H1 (cell line): ENCODE data around the gene KBTBD12. TPM values are rescaled to one million over a fixed set of nuclear protein-coding genes. Genes with fewer than 3 reads are reported as not detected.
A peak's percentile ranks its signal among the peaks of the same experiment; 100 is the strongest.

ENCODE experiments used
- CTCF ChIA-PET: fragments of 300-600 bp; sonication (Branson Sonifier 250); formaldehyde crosslinking; loops from one replicate; lab custom pipeline; 2021; ENCODE audit not compliant: partially characterized antibody; lab: Charles Lee
- POLR2A ChIA-PET: fragments of 300-600 bp; sonication (Branson Sonifier 250); formaldehyde crosslinking; loops from one replicate; lab custom pipeline; 2021; ENCODE audit warnings: inconsistent platforms; ENCODE audit not compliant: partially characterized antibody; lab: Charles Lee
- DNase-seq, 2 experiments: peaks; one replicate each; pipeline versions ENCODE4 v3.0.0 to v3.0.0-alpha.2; 2010 to 2022; ENCODE audit warnings: low spot score in 2 of 2, low read depth in 1 of 2, mixed read lengths in 1 of 2
- FAIRE-seq: peaks from 2 replicates; lab custom pipeline; 2011; peaks lifted over from hg19 to GRCh38; lab: Jason Lieb, UNC
- H2AFZ ChIP-seq: 2 replicates; pipeline ENCODE4 v1.8.1; 2012; ENCODE audit warnings: low read length, inconsistent platforms
- H2AK5ac ChIP-seq: 2 replicates; pipeline ENCODE4 v1.6.1; 2013; ENCODE audit warnings: low read depth, low read length
- H2BK120ac ChIP-seq: replicated peaks from 2 replicates; pipeline ENCODE3; 2013; ENCODE audit warnings: low read depth, low read length, inconsistent platforms
- H2BK12ac ChIP-seq: 2 replicates; pipeline ENCODE4 v1.6.1; 2013; ENCODE audit warnings: low read depth, low read length
- H2BK15ac ChIP-seq: 2 replicates; pipeline ENCODE4 v1.6.1; 2013; ENCODE audit warnings: low read length
- H2BK20ac ChIP-seq: 2 replicates; pipeline ENCODE4 v1.6.1; 2013; ENCODE audit warnings: low read length
- H2BK5ac ChIP-seq: 2 replicates; pipeline ENCODE4 v1.6.1; 2013; ENCODE audit warnings: low read depth, low read length
- H3K14ac ChIP-seq: 2 replicates; pipeline ENCODE4 v1.6.1; 2013; ENCODE audit warnings: inconsistent platforms; ENCODE audit not compliant: insufficient read length
- H3K18ac ChIP-seq: 2 replicates; pipeline ENCODE4 v1.6.1; 2013; ENCODE audit warnings: low read length; ENCODE audit errors: extremely low read depth
- H3K23ac ChIP-seq: 2 replicates; pipeline ENCODE4 v1.6.1; 2013; ENCODE audit warnings: inconsistent platforms; ENCODE audit not compliant: insufficient read length
- H3K23me2 ChIP-seq: 2 replicates; pipeline ENCODE4 v1.6.1; 2013; ENCODE audit warnings: low read depth, low read length
- H3K27ac ChIP-seq: 2 replicates; pipeline ENCODE4 v1.6.1; 2011; ENCODE audit warnings: low read depth, low read length, inconsistent platforms
- H3K27me3 ChIP-seq, 4 experiments: replicated peaks in 1 of 4; 1 replicate in 1 of 4; 2 replicates in 3 of 4; pipeline versions ENCODE4 v1.6.1 to v1.8.1; 2011 to 2013; ENCODE audit warnings: low read length in 3 of 4, mild to moderate bottlenecking in 3 of 4, inconsistent platforms in 2 of 4, mixed read lengths in 2 of 4, moderate library complexity in 1 of 4; ENCODE audit not compliant: control insufficient read depth in 3 of 4, insufficient read depth in 3 of 4; ENCODE audit errors: extremely low read depth in 1 of 4
- H3K36me3 ChIP-seq, 4 experiments: 2 replicates each; pipeline versions ENCODE4 v1.6.1 to v1.8.1; 2011 to 2013; ENCODE audit warnings: mild to moderate bottlenecking in 4 of 4, low read length in 3 of 4, moderate library complexity in 2 of 4, control low read depth in 1 of 4, inconsistent platforms in 1 of 4; ENCODE audit not compliant: insufficient read depth in 4 of 4, control insufficient read depth in 2 of 4
- H3K4ac ChIP-seq: replicated peaks from 2 replicates; pipeline ENCODE3; 2013; ENCODE audit warnings: low read length, low read depth, mixed read lengths, inconsistent platforms; ENCODE audit not compliant: insufficient read length
- H3K4me1 ChIP-seq, 4 experiments: replicated peaks in 1 of 4; 1 replicate in 1 of 4; 2 replicates in 3 of 4; pipeline versions ENCODE4 v1.6.1 to v1.8.1; 2011 to 2013; ENCODE audit warnings: low read length in 3 of 4, inconsistent platforms in 2 of 4, mixed read lengths in 1 of 4; ENCODE audit not compliant: insufficient read depth in 4 of 4, control insufficient read depth in 3 of 4
- H3K4me2 ChIP-seq, 2 experiments: 2 replicates each; pipeline versions ENCODE4 v1.6.1 to v1.8.1; 2011 to 2013; ENCODE audit warnings: low read depth in 2 of 2, low read length in 2 of 2, control low read depth in 1 of 2, inconsistent platforms in 1 of 2, mild to moderate bottlenecking in 1 of 2; ENCODE audit not compliant: insufficient read depth in 1 of 2
- H3K4me3 ChIP-seq, 4 experiments: fragments of 200-600, 300-600 bp in 1 of 4; sonication (generic), shearing (Covaris generic), sonication (Bioruptor Twin) in 1 of 4; 2 replicates each; pipeline versions ENCODE4 v1.5.1 to v1.8.1; 2011 to 2016; ENCODE audit warnings: low read length in 4 of 4, low read depth in 3 of 4, control low read depth in 2 of 4, inconsistent platforms in 2 of 4, mild to moderate bottlenecking in 2 of 4, mixed read lengths in 1 of 4, moderate library complexity in 1 of 4; ENCODE audit not compliant: insufficient read depth in 2 of 4; ENCODE audit errors: extremely low read depth in 1 of 4
- H3K56ac ChIP-seq: replicated peaks from 2 replicates; pipeline ENCODE3; 2013; ENCODE audit warnings: low read depth, mild to moderate bottlenecking, mixed read lengths, low read length, inconsistent platforms; ENCODE audit not compliant: insufficient read length
- H3K79me1 ChIP-seq: 2 replicates; pipeline ENCODE4 v1.6.1; 2013; ENCODE audit warnings: low read depth, low read length, control low read depth
- H3K79me2 ChIP-seq, 2 experiments: 2 replicates each; pipeline versions ENCODE4 v1.6.1 to v1.8.1; 2012 to 2013; ENCODE audit warnings: low read length in 2 of 2, mild to moderate bottlenecking in 2 of 2, inconsistent platforms in 1 of 2; ENCODE audit not compliant: insufficient read depth in 2 of 2, control insufficient read depth in 1 of 2
- H3K9ac ChIP-seq, 4 experiments: replicated peaks in 1 of 4; 1 replicate in 1 of 4; 2 replicates in 3 of 4; pipeline versions ENCODE4 v1.6.1 to v1.8.1; 2011 to 2013; ENCODE audit warnings: low read depth in 3 of 4, low read length in 3 of 4, control low read depth in 2 of 4, mild to moderate bottlenecking in 2 of 4, moderate library complexity in 2 of 4, inconsistent platforms in 1 of 4; ENCODE audit errors: extremely low read depth in 1 of 4
- H3K9me3 ChIP-seq, 2 experiments: 2 replicates each; pipeline versions ENCODE4 v1.6.1 to v1.8.1; 2012 to 2013; ENCODE audit warnings: mild to moderate bottlenecking in 2 of 2, moderate library complexity in 2 of 2, control low read depth in 1 of 2, inconsistent platforms in 1 of 2, low read depth in 1 of 2, low read length in 1 of 2, mixed read lengths in 1 of 2; ENCODE audit not compliant: insufficient read depth in 2 of 2
- H4K20me1 ChIP-seq, 2 experiments: replicated peaks in 1 of 2; 2 replicates each; pipeline versions ENCODE3 to v1.8.1; 2011 to 2013; ENCODE audit warnings: inconsistent platforms in 2 of 2, low read length in 2 of 2, mild to moderate bottlenecking in 1 of 2; ENCODE audit not compliant: insufficient read depth in 2 of 2, control insufficient read depth in 1 of 2
- H4K5ac ChIP-seq: 2 replicates; pipeline ENCODE4 v1.6.1; 2013; ENCODE audit warnings: low read length, low read depth, mixed read lengths, inconsistent platforms; ENCODE audit not compliant: insufficient read length
- H4K8ac ChIP-seq: 2 replicates; pipeline ENCODE4 v1.8.0; 2013; ENCODE audit warnings: mild to moderate bottlenecking, moderate library complexity, low read length, inconsistent platforms; ENCODE audit not compliant: insufficient read depth; ENCODE audit errors: extremely low read depth
- H4K91ac ChIP-seq: replicated peaks from 2 replicates; pipeline ENCODE3; 2013; ENCODE audit warnings: low read length, mixed read lengths, inconsistent platforms; ENCODE audit not compliant: insufficient read length
- WGBS, 2 experiments: shearing (Covaris generic) in 1 of 2; methylation state at CpG; one replicate each; pipeline versions ENCODE4 v1.1.6 to v1.1.7; 2013 to 2015; ENCODE audit warnings: low lambda C conversion rate in 2 of 2, mixed read lengths in 2 of 2, inconsistent platforms in 1 of 2, low coverage in 1 of 2, missing lambda C conversion rate in 1 of 2; ENCODE audit not compliant: insufficient replicate concordance in 2 of 2, insufficient coverage in 1 of 2, insufficient read length in 1 of 2; ENCODE audit errors: extremely low coverage in 1 of 2, missing lambda C conversion rate in 1 of 2; 5-methylcytosine and 5-hydroxymethylcytosine counted together
- polyA plus RNA-seq, 7 experiments: library from polyadenylated mRNA; depleted of rRNA in 3 of 7; stranded (reverse) in 5 of 7; unstranded in 2 of 7; fragments of >200 nt in 5 of 7; fragments of 200-250 nt in 2 of 7; gene quantifications; 1 replicate in 5 of 7; 2 replicates in 1 of 7; 4 replicates in 1 of 7; pipeline versions ENCODE4 v1.2.1 to v1.2.3, GENCODE V29; 2011 to 2013; ENCODE audit warnings: missing spikeins in 2 of 7, mixed read lengths in 2 of 7
- total RNA-seq: library from RNA; stranded (reverse); fragmentation: NEBNext Ultra II Directional; extraction: Animal tissue kit (Norgen Biotek cat#: 25700); gene quantifications from 2 replicates; pipeline ENCODE4 v1.2.1, GENCODE V29; 2021

KBTBD12 gene
- total and polyA plus RNA-seq, 2 of the 8 experiments (the other 6 are each of a cell fraction or from before 2014, with no cell fraction given): 0.33 to 0.63 TPM

- Histone ChIP-seq H4K20me1 (no peaks in the 10 kb centered on the region), H2BK5ac (peak overlapping the region; percentile 44; the same call in 1 of the 2 replicates), H3K36me3 (no peaks in the 10 kb centered on the region), H4K91ac (peak overlapping the region; percentile 60), H3K79me2 (no peaks in the 10 kb centered on the region), H4K8ac (no peak overlapping the region), H3K27me3 (no peaks in the 10 kb centered on the region), H3K14ac (no peak overlapping the region), H3K4me1 (peaks cover 3 to 18% (median 9%) of the 10 kb centered on the region in 4 experiments), H3K56ac (no peak overlapping the region), H2AFZ (0 out of 2 replicates have a peak overlapping the region, but pooled peaks have one; percentile 19), H4K5ac (peak overlapping the region; percentile 5), H3K4me2 (peak overlapping the region in 1 of 2 experiments; percentile 81; a peak in 1 of 4 replicates), H3K9me3 (no peaks in the 10 kb centered on the region), H2AK5ac (no peak overlapping the region), H3K23me2 (no peaks in the 10 kb centered on the region; the same call in 1 of the 2 replicates), H3K18ac (peak overlapping the region; percentile 60), H2BK120ac (no peak overlapping the region), H3K9ac (no peak overlapping the region), H2BK20ac (0 out of 2 replicates have a peak overlapping the region, but pooled peaks have one; percentile 48), H2BK15ac (no peak overlapping the region), H3K79me1 (no peaks in the 10 kb centered on the region), H3K4ac (peak overlapping the region; percentile 73), H3K23ac (no peak overlapping the region), H2BK12ac (peak overlapping the region; percentile 27; the same call in 1 of the 2 replicates), H3K4me3 (peak overlapping the region in 1 of 4 experiments; percentile 13; a peak in 1 of 8 replicates), H3K27ac (no peak overlapping the region)
- DNase-seq (no peak), FAIRE-seq (no peak)
- CTCF ChIA-PET: interaction anchor here (1.0 to 1.8 kb wide), 9 partner anchors 12 to 300 kb away, joined by 3 to 6 read pairs (median 4); no protein-coding TSS in a partner anchor
- POLR2A ChIA-PET: no interaction called here
- 86% methylated on average over 8 of the region's 11 CpGs; no CpG with 5 or more reads in 1 of the 2 experiments for WGBS, 2 experiments
These were observed 92.0 kb downstream of the KBTBD12 start for GRCh38 chr3:128007033-128007424.
